ENCODE data around the gene SOX21.
A peak's percentile ranks its signal among the peaks of the same experiment; 100 is the strongest.

The SOX21 gene

DNA sequence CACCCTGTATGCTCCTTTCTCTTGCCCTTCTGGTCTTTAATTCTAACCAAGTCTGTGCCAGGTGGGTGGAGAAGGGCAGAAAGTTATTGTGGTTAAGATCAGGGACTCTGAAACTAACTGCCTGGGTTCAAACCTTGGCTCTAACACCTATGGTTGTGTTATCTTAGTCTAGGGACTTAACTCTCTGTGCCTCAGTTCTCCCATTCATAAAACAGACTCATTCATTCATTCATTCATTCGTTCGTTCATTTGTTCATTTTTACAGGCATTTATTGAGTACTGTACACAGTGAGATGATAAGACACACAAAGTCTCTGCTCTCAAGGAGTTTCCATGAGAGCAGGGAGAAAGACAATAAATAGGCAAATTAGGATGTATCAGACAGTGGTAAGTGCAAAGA is 30.1 kb downstream of the SOX21 start:
- in situ Hi-C loops (cut with MboI; ENCODE audit: low pct_unique_long_range_greater_than_20kb, low sequenced_read_pairs, unreplicated experiment) = loop anchor here (25.0 kb wide), 1 partner anchor 730 kb away; no protein-coding TSS in a partner anchor
- DNase-seq (ENCODE audit: low spot score) = no peak
- TF ChIP-seq, protein P1, sequence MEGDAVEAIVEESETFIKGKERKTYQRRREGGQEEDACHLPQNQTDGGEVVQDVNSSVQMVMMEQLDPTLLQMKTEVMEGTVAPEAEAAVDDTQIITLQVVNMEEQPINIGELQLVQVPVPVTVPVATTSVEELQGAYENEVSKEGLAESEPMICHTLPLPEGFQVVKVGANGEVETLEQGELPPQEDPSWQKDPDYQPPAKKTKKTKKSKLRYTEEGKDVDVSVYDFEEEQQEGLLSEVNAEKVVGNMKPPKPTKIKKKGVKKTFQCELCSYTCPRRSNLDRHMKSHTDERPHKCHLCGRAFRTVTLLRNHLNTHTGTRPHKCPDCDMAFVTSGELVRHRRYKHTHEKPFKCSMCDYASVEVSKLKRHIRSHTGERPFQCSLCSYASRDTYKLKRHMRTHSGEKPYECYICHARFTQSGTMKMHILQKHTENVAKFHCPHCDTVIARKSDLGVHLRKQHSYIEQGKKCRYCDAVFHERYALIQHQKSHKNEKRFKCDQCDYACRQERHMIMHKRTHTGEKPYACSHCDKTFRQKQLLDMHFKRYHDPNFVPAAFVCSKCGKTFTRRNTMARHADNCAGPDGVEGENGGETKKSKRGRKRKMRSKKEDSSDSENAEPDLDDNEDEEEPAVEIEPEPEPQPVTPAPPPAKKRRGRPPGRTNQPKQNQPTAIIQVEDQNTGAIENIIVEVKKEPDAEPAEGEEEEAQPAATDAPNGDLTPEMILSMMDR (IDR thresholded peaks at IDR 0.05; ENCODE audit: extremely low read depth, insufficient read depth, missing control alignments) = no peak

DNA sequence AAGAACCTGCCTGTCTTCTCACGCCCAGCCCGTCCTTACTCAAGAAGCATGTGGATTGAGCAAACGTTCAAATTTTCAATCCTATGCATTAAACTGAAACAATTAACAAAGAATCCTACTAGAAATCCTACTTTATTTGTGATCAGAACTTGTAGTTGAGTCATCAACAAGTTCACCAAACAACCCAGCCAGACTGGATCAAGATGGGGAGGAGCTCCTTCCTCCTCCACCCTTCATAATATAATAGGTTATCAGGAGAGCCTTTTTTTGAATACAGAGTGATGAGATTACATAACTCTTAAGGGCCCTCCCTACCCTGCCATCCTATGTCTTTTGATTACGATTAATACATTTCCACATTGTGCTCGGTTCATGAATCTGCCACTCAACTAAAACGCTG is 32.7 kb downstream of the SOX21 start:
- DNase-seq (ENCODE audit: low spot score) = no peak
- TF ChIP-seq, protein P1 (IDR thresholded peaks at IDR 0.05; ENCODE audit: extremely low read depth, insufficient read depth, missing control alignments) = no peak
- in situ Hi-C loops (cut with MboI; ENCODE audit: low pct_unique_long_range_greater_than_20kb, low sequenced_read_pairs, unreplicated experiment) = loop anchor here (25.0 kb wide), 1 partner anchor 733 kb away; no protein-coding TSS in a partner anchor

DNA sequence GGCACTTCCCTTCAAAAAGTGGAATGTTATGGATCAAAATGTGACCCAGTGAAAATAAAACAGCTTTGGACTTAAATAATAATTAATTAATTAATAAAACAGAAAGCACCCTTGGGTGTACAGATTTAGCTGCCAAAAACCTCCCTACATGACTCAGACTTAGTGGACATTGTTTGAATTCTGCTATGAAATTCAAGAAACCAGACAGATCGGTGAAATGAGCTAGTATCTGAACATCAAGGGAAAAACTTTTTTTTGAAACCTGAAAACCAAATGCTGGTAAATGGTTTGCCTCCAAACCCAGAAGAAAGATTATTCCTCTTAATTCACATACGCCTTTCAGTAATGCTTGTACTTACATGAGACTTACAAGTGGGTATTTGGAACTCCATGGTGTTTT is 33.5 kb downstream of the SOX21 start:
- DNase-seq (ENCODE audit: low spot score) = no peak
- TF ChIP-seq, protein P1 (IDR thresholded peaks at IDR 0.05; ENCODE audit: extremely low read depth, insufficient read depth, missing control alignments) = no peak
- in situ Hi-C loops (cut with MboI; ENCODE audit: low pct_unique_long_range_greater_than_20kb, low sequenced_read_pairs, unreplicated experiment) = loop anchor here (25.0 kb wide), 1 partner anchor 733 kb away; no protein-coding TSS in a partner anchor

- in situ Hi-C loops (cut with MboI; ENCODE audit: low pct_unique_long_range_greater_than_20kb, low sequenced_read_pairs, unreplicated experiment) = loop anchor here (25.0 kb wide), 1 partner anchor 735 kb away; no protein-coding TSS in a partner anchor
- DNase-seq (ENCODE audit: low spot score) = no peak
- TF ChIP-seq, protein P1 (IDR thresholded peaks at IDR 0.05; ENCODE audit: extremely low read depth, insufficient read depth, missing control alignments) = no peak
Measured at GRCh38 chr13:94677799-94678198, 34.5 kb downstream of the SOX21 start.

DNA sequence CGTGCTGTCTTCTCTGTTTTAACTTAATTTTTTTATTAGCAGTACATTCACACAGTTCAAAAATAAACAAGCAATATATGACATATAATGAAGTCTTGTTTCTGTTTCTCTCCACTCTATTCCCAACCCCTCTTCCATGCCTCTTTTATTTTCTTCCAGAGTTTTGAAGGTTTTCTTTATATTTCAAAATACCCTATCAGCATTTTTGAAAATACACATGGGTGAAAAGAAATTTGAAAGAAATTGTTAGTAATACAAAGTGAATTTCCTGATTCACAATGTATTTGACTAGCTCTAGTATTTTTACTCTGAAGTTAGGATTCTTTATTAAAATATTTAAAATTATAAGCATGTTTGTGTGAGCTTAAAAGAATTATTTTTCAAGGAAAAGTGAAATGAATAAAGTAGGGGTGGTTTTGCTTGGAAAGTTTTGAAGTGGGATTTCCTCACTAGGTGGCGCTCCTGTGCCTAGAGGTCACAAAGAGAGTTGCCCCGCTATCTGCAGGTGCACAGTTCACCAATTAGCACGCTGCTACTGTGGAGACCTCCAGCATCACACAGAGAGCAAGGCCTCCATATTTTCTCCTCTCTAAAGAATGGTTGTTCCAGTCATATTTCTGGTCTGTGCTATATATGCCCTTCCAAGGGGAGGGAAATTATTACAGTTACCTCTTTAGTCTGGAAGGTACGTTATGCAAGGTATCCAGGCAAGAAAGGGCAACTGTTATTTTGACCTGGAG is 37.6 kb downstream of the SOX21 start:
- in situ Hi-C loops (cut with MboI; ENCODE audit: low pct_unique_long_range_greater_than_20kb, low sequenced_read_pairs, unreplicated experiment) = loop anchor here (25.0 kb wide), 1 partner anchor 738 kb away; no protein-coding TSS in a partner anchor
- TF ChIP-seq, protein P1 (IDR thresholded peaks at IDR 0.05; ENCODE audit: extremely low read depth, insufficient read depth, missing control alignments) = peak; percentile 76
- DNase-seq (ENCODE audit: low spot score) = peak; percentile 50

DNA sequence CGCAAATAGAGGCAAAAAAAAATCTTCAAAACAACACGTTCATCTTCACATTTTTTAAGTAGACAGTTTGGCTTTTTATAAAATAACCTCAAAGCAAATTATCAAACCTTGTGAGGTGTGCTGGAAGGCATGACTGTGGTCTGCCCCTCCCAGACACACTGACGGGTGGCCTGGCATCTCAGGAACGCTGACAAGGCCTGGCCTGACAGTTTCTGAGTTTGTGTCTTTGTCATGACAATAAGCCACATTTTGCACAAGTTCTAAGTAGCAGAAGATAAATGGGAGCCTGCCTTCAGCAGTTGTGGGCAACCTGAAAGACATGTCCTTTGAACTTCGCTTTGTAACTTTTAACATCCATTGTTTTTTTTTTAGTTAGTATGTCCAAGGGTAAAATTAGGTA is 38.5 kb downstream of the SOX21 start:
- in situ Hi-C loops (cut with MboI; ENCODE audit: low pct_unique_long_range_greater_than_20kb, low sequenced_read_pairs, unreplicated experiment) = no loop called here
- TF ChIP-seq, protein P1 (IDR thresholded peaks at IDR 0.05; ENCODE audit: extremely low read depth, insufficient read depth, missing control alignments) = no peak
- DNase-seq (ENCODE audit: low spot score) = no peak

Data from GM13977 (cell line).